WI38 (cell line): ENCODE data around the gene TDRD1.

ENCODE experiments used
- H3K4me3 ChIP-seq: 2 replicates; pipeline ENCODE4 v1.5.1; 2011; ENCODE audit warnings: low read depth, mild to moderate bottlenecking, control low read depth, low read length
- CTCF ChIP-seq: IDR thresholded peaks from 2 replicates; pipeline ENCODE4 v1.5.1; 2012; ENCODE audit warnings: low read depth, mild to moderate bottlenecking, control low read depth, low read length

Gene TDRD1

GRCh38 chr10:114243661-114244060 is 64.5 kb downstream of the TDRD1 start:
- TF ChIP-seq CTCF = no peak
- no peak overlapping the region for H3K4me3 ChIP-seq

- no peak overlapping the region for H3K4me3 ChIP-seq
- TF ChIP-seq CTCF = no peak
These were observed 65.0 kb downstream of the TDRD1 start for GRCh38 chr10:114244126-114244525.

GRCh38 chr10:114245121-114245791 is 66.1 kb downstream of the TDRD1 start:
- no peak for TF ChIP-seq CTCF

GRCh38 chr10:114246679-114247305 is 67.6 kb downstream of the TDRD1 start:
- TF ChIP-seq CTCF = no peak
- H3K4me3 ChIP-seq = no peak overlapping the region

More at GRCh38 chr10:114245121-114245791, 66.1 kb downstream of the TDRD1 start:
- H3K4me3 ChIP-seq = no peak overlapping the region

GRCh38 chr10:114250236-114250635 is 71.1 kb downstream of the TDRD1 start:
- no peak for TF ChIP-seq CTCF
- H3K4me3 ChIP-seq = no peak overlapping the region

- H3K4me3 ChIP-seq = no peak overlapping the region
- TF ChIP-seq CTCF = no peak
These were observed 71.6 kb downstream of the TDRD1 start for GRCh38 chr10:114250716-114251115.

GRCh38 chr10:114252092-114252491 is 72.9 kb downstream of the TDRD1 start:
- no peak overlapping the region for H3K4me3 ChIP-seq
- TF ChIP-seq CTCF = no peak
